GM10266 (cell line): Measurements from ENCODE around the gene EDNRA.

Experiments used
- DNase-seq: peaks from one replicate; pipeline ENCODE4 v3.0.0; 2012; ENCODE audit errors: extremely low spot score
- TF ChIP-seq, protein P1 (sequence below): IDR thresholded peaks from 2 replicates; pipeline ENCODE4 v1.5.1; 2012; ENCODE audit warnings: mild to moderate bottlenecking, low read depth; ENCODE audit not compliant: control insufficient read depth, insufficient read depth; ENCODE audit errors: missing control alignments

EDNRA gene

DNA sequence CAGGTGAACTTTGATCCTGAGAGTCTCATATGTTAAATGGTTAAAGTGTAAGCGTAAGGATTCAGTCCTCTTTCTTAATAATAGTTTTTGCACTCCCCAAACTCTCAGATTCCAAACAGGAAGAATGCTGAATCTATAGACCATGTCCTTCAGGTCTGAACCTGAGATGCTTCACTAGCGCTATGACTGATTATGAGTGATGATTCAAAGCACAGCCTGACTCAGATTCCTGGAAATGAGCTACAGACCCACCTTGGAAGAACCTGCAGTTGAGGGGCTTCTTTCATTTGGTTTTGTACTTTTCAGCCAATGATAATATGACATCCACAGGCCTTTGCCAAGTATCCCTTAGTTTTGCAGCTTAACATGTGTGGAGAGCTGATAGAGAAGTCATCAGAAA is 1.4 kb downstream of the EDNRA start:
- no peak for DNase-seq
- TF ChIP-seq, protein P1, sequence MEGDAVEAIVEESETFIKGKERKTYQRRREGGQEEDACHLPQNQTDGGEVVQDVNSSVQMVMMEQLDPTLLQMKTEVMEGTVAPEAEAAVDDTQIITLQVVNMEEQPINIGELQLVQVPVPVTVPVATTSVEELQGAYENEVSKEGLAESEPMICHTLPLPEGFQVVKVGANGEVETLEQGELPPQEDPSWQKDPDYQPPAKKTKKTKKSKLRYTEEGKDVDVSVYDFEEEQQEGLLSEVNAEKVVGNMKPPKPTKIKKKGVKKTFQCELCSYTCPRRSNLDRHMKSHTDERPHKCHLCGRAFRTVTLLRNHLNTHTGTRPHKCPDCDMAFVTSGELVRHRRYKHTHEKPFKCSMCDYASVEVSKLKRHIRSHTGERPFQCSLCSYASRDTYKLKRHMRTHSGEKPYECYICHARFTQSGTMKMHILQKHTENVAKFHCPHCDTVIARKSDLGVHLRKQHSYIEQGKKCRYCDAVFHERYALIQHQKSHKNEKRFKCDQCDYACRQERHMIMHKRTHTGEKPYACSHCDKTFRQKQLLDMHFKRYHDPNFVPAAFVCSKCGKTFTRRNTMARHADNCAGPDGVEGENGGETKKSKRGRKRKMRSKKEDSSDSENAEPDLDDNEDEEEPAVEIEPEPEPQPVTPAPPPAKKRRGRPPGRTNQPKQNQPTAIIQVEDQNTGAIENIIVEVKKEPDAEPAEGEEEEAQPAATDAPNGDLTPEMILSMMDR: no peak

DNA sequence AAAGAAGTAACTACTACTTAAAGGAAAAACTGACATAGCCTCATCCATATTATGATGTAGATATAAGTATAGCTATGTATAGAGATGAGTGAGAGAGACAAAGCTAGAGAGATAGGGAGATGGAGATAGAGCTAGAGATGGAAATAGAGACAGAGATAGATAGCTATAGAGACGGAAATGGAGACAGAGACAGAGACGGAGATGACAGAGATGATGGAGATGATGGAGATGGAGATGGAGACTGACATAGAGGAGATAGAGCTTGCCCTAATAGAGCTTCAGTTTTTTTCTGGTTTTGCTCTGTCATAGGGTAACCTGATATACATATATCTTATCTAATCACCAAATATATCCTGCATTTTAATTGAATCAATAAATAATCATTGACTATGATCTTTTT is 4.3 kb downstream of the EDNRA start:
- TF ChIP-seq, protein P1: no peak
- no peak for DNase-seq

DNA sequence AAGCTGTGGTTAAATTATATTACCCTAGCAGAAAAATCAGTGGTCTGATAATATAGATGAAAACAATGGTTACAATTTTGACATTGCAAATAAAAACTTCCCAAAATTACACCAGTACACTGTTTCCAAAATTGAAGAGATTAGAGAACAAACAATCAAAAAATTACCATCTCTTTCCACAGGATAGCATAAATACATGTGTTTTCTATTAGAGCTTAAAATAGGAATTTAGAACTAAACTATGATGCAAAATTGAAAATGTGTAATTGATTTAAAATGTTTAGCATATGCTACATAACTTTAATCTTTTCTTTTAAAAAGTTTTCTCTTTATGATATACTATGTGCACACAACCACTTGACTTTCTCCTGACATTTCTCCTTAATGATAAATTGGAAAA is 6.7 kb downstream of the EDNRA start:
- no peak for DNase-seq
- TF ChIP-seq, protein P1: no peak

DNA sequence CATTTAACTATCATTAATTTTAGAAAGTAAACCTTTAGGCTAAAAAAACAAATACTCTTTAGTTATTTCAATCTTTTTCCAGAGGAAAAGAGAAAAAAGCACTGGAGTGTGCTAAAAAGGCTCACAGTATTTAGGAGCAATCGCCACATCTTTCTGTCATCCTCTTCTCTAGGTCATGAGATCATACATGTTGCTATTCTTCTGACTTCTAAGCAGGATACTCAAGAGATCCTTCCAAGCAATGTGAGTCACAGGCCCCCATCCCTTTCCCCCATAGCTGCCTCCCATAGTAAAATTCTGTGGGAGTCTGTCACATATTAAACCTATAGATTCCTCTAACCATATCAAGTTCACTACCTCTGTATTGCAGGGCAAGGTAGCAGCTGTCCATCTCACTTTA is 7.7 kb downstream of the EDNRA start:
- TF ChIP-seq, protein P1: no peak
- no peak for DNase-seq

DNA sequence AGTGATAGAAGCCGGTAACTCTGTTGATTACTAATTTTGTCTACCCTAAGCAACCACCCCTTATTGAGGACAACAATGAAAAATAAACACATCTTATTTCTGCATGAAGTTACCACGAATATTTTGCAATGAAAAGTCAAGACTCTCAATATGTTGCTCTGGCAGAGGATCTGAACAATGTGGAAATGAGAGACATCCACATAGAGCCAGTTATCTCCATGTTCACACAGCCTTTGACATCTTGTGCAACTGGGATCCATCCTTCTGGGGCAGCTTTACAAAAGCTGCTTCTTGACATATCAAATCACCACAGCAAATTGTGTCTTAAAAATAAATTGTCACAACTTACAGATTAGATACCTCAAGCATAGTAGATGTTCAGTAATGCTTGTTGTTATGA is 10.2 kb downstream of the EDNRA start:
- TF ChIP-seq, protein P1: no peak
- no peak for DNase-seq

DNA sequence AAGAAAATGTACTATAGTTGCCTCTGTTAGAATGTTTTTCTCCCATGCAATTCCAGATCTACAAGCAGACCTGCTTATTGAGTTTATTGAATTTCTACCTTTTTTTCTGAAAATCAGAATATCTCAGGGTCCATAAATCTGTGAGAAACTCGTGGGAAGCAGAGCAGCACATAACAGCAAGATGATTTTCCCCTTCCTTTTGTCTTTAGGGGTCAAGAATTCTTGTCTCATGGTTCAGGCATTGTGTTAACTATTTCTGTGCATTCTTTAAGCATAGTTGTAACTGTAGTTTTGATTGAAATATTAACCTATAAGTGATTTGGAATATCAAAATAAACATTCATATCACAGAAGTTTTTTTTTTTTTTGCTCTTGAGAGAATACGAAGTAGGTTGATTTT is 11.4 kb downstream of the EDNRA start:
- TF ChIP-seq, protein P1: no peak
- DNase-seq: no peak

DNA sequence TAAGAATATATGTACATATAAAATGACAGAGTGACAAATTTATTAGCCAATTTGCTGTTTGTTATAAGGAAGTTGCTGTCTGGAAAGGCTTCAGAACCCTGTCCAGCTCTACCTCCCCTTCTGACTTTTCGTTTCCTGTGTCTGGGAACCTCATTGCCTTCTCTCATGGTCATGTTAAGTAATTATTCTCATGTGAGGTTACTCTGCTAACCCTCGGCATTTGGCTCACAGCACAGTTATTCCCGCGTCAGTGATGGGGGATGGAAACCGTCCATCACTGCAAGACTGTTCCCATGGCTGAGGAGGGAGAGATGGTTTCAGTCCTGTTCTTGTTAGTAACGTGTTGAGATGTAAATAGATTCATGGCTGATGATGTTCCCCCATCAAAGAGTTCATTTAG is 11.9 kb downstream of the EDNRA start:
- TF ChIP-seq, protein P1: no peak
- no peak for DNase-seq

DNA sequence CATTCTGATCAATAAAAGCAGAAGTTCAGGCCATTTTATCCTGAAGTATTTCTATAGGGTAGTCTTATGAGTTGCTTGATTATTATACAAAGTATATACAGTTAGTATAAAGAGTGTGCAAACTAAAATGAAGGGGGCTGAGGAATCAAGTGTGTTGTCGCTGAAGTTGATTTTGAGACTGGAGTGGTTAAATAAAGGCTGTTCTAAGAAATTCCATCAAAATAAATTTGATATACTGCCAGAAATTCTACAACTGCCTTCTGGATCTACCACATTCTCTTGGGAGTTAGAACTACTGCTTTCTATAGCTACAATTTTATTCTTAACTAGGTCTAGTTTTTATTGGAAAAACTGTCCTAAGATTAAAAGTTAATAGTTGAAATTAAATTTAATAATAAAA is 12.4 kb downstream of the EDNRA start:
- no peak for DNase-seq
- TF ChIP-seq, protein P1: no peak
